NCI-H2029 (cell line): Measurements from ENCODE around the gene CACNA1C.

Source experiments
- DNase-seq: peaks from one replicate; lab custom pipeline; 2025; lab: John Stamatoyannopoulos, UW

The CACNA1C gene

GRCh38 chr12:2553388-2554126 is 500.8 kb downstream of the CACNA1C start:
- DNase-seq: no peak

- no peak for DNase-seq
These were observed 502.8 kb downstream of the CACNA1C start for GRCh38 chr12:2555487-2556082.

GRCh38 chr12:2557597-2557996 is 504.8 kb downstream of the CACNA1C start:
- DNase-seq: no peak

- no peak for DNase-seq
These were observed 507.1 kb downstream of the CACNA1C start for GRCh38 chr12:2559931-2560330.

GRCh38 chr12:2560356-2560755 is 507.6 kb downstream of the CACNA1C start:
- no peak for DNase-seq

- no peak for DNase-seq
These were observed 508.6 kb downstream of the CACNA1C start for GRCh38 chr12:2561367-2561766.

- no peak for DNase-seq
These were observed 509.6 kb downstream of the CACNA1C start for GRCh38 chr12:2562400-2562799.

- DNase-seq: no peak
These were observed 510.9 kb downstream of the CACNA1C start for GRCh38 chr12:2563709-2564108.

GRCh38 chr12:2566161-2566560 is 513.4 kb downstream of the CACNA1C start:
- no peak for DNase-seq

- DNase-seq: no peak
These were observed 514.9 kb downstream of the CACNA1C start for GRCh38 chr12:2567711-2568110.

GRCh38 chr12:2570562-2570961 is 517.8 kb downstream of the CACNA1C start:
- no peak for DNase-seq

- DNase-seq: no peak
These were observed 521.7 kb downstream of the CACNA1C start for GRCh38 chr12:2574355-2574935.

- DNase-seq: no peak
These were observed 522.5 kb downstream of the CACNA1C start for GRCh38 chr12:2575245-2575644.

GRCh38 chr12:2578211-2578610 is 525.4 kb downstream of the CACNA1C start:
- no peak for DNase-seq

- DNase-seq: no peak
These were observed 526.0 kb downstream of the CACNA1C start for GRCh38 chr12:2578772-2579171.

- DNase-seq: no peak
These were observed 528.0 kb downstream of the CACNA1C start for GRCh38 chr12:2580821-2581220.

GRCh38 chr12:2581293-2582045 is 528.7 kb downstream of the CACNA1C start:
- no peak for DNase-seq

GRCh38 chr12:2582631-2583030 is 529.8 kb downstream of the CACNA1C start:
- DNase-seq: no peak

- DNase-seq: peak; percentile 42
These were observed 530.3 kb downstream of the CACNA1C start for GRCh38 chr12:2583091-2583497.

GRCh38 chr12:2583642-2584401 is 531.0 kb downstream of the CACNA1C start:
- DNase-seq: no peak

- no peak for DNase-seq
These were observed 533.6 kb downstream of the CACNA1C start for GRCh38 chr12:2586156-2587038.
